GM18498 (cell line): ENCODE data around the gene ACTN1.
"Not testable (repeated sequence)": the region's sequence is repeated elsewhere in the genome, so short reads cannot be mapped to it uniquely, and the experiment has no call there.

Experiments used
- ATAC-seq: cut with Tn5 transposase; IDR thresholded peaks from one replicate; pipeline ENCODE4 v1.9.1; 2021; ENCODE audit warnings: mild to moderate bottlenecking, moderate library complexity; ENCODE audit not compliant: unreplicated experiment

Gene ACTN1

DNA sequence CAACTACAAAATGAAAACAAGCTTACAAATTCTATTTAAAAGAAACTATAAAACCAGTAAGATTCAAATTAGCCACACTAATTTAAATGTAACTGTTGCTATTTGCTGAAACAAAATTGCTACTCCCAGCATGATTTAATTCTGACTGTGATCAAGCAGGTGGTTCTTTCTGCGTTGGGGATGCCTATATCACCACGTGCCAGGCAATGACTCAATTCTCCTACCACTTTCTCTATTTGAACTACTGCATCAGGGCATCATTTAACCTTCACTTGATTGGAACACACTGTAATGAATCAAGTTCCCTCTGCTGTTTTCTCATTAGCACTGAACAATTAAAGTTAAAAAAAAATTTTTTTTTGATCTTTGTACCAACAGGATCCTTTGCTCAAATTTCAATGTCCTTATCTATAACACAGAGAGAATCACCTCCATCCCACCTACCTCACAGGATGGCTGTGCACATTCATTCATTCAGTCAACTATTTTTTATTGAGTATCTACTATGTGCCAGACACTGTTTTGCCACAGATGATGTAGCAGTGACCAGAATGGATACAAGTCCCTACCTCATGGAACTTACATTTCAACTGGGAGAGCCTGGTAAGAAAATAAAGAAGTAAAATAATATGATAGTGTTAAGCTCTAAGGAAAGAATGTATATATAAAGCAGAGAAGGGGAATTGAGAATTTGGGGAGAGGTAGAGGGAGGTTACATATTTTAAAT, 8.0 kb upstream of the ACTN1 start:
- no peak for ATAC-seq

DNA sequence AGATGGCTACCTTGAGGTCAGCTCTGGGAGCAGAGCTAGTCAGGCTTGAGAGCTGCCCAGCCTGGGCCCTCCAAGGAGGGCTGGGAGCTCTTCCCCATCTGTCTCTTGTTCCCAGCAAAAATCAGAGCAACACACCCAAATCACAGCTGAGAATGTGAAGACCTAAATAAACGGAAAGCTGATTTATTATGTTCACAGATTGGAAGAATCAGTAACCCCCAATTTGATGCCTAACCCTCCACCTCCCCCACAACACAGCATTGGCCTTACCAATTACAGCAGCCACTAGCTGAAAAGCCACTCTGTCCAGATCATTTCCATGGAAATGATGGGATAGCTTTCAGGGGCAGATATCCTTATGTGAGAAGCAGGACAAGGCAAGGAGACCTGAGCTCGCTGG, 7.1 kb upstream of the ACTN1 start:
- ATAC-seq: no peak

DNA sequence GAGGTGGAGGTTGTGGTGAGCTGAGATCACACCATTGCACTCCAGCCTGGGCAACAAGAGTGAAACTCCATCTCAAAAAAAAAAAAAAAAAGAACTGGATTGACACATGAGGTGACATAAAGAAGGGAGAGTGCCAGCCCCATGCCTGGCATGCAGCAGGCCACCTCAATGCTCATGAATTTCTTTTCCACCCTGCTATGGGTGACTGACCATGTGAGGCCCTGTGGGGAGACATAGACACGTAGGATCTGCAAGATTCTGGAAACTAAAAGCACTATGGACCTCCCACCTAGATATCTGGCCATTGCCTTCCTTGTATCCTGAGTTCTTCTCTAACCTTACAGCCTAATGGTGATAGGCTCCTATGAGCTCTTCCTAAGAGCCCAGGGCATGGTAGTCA, 5.6 kb upstream of the ACTN1 start:
- ATAC-seq: no peak

DNA sequence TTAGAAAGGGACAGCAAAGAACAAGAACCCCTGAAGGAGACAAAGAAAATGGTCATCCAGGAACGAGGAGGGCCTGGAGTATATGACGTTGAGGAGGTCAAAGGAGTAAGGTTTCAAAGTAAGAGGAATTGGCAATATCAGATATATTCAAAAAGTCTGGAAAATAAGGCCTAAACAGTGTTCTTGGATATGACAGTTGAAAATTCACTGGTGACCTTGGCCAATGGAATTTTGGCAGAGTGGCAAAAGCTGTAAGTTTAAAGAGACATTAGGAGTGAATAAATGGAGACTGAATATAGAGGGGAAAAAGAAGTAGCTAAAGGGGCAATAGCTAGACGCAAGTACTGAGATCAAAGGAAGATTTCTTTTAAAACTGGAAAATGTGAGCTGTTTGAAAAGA, 4.1 kb upstream of the ACTN1 start:
- no peak for ATAC-seq

DNA sequence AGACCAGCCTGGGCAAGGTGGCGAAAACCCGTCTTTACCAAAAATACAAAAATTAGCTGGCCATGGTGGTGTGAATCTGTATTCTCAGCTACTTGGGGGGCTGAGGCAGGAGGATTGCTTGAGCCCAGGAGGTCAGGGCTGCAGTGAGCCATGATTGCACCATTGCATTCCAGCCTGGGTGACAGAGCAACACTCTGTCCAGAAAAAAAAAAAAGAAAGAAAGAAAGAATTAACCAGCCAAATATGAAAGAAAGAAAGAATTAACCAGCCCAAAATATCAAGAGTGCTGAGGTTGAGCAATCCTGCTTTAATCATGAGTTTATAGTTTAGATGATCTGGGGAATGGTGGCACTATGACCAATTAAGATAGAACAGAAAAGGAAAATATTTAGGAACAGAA, 3.5 kb upstream of the ACTN1 start:
- no peak for ATAC-seq

DNA sequence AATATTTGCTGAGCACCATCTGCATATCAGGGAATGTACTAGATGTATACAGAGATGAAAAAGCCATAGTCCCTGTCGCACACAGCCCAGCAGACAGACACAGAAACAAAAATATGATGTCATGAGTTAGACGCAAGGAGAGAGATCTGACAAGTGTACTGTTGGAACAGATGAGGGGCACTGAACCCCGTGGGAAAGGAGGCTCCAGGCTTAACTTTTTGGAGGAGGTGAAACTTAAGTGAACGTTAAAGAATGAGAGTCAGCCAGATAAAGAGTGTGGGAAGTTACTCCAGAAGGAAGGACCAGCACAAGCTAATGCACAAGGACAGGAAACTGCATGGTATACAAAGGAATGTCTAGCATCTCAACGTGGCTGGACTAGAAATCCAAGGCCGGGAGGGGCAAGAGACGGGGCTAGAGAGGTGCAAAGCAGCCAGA, 2.5 kb upstream of the ACTN1 start:
- no peak for ATAC-seq

DNA sequence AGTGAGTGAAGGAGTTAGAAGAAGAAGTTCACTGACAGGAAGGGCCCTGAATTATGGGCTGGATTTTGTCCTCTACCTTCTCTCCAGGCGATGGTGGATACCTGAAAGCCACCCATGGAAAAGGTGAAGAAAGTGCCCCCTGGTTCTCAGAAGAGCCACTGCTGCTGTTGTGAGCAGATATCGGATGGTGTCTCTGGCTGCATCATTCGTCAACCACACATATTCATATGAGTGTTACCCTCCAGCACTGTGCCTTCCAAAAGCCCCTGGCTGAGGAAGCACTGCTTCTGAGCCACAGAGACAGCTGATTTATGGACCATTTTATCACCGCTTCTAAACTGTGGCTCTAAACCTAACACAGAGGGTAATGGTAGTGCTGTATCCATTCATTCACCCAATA, 2.0 kb upstream of the ACTN1 start:
- no peak for ATAC-seq

DNA sequence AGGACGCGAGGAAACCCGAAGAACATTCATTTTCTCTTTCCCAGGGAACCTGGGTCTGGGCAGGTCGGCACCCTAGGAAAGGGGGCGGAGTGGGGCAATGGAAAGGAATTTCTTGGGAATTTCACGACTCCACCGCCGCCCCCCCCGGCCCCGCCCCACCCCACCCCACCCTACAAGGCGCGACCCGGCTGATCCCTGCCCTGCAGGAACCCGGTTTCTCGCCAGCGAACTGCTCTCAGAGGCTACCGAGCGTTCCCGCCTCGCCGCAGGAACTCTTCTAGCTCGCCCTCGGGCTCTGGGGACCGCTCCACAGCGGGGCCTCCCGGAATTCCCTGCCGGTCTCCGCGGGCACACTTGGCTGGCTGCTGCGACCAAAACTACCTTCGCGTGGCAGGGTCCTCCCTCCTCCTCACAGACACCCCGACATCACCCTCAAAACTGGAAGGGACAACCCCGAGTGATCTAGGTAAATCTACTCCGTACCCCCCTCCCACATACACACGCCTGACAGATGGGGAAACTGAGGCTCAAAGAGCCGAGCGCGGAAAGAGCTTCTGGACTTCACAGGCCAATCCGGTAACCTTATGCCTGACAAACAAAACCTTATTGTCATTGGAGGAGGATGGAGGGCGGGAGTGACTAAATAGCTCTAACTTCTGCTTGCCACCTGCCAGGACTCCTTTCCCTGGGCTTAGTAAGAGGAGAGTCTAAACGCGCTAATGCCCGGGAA, 785 bp upstream of the ACTN1 start:
- no peak for ATAC-seq

DNA sequence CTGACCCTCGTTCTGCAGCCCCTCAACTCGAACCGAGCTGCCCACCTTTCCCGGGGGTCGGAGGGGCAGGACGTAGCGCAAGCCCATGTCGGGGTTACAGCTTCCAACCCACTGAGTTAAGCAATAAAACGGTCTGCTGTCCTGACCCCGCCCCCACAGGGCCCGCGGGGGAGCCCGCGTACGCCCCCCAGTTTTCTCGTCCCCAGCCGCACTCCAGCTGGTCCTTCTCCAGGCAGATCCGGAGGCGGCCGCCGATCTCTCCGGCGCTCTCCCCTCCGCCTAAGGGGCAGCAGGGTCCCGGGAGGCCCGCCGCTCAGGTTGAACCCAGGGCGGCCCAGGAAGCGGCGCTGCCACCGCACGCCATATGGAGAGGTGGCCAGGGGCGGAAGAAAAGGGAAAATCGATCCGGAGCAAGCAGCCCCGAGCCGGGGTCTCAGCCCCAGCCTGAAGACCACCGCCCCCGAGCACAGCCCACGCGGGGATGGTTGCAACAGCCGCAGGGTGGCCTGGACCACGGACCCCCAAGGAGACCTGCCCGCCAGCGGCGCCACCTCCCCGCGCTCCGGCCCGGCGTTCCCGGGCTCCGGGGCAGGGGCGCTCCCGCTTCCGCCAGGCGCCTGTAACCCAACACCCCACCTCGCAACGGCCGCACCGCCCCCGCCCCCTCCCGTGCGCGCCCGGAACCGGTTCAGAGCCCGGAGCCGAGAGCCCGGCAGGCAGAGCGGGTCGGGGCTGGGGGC, 760 bp downstream of the ACTN1 start:
- ATAC-seq: no peak

DNA sequence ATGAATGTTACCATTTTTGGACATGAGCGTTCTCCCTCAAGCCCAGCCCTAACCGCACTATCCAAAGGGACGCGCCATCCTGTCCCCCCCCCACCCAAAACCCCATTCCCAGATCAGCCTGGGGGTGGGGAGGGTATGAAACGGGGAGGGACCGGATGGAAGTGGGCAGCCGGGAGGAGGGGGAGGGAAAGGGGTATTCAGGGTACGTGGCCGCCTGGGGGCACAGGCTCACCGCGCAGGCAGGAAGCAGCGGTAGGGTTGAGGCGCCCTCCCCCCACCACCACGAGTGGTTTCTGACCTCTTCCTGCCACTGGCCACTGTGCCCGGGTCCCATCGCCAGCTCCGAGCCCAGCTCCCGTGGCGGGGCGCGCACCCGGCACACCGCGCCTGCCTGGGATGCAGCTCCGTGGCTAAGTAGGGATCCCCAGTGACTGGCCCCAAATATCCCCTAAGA, 1.4 kb downstream of the ACTN1 start:
- no peak for ATAC-seq

DNA sequence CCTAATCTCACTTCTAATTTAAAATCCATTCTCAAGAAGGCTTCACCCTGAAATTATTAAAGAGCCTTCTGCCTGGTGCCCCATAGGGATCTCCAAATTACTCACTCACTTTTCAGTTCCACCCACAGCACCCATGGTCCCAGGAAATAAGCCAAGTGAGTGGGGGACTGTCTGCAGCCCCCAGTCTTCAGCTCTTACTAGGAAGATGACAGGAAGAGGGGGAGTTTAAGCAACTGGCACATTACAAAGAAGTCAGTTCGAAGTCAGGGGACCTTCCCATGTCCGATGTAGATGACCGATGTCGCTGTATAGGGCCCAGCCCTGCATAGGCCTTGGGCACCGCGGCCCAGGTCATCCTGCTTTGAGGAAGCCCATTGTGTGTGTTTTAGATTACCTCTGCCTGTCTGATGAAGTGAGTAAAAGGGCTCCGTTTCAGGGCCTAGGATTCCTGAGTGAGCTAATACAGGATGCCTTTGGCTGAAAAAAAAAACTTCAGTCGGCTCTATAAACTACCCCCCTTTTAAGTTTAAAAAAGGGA, 1.9 kb downstream of the ACTN1 start:
- no peak for ATAC-seq

DNA sequence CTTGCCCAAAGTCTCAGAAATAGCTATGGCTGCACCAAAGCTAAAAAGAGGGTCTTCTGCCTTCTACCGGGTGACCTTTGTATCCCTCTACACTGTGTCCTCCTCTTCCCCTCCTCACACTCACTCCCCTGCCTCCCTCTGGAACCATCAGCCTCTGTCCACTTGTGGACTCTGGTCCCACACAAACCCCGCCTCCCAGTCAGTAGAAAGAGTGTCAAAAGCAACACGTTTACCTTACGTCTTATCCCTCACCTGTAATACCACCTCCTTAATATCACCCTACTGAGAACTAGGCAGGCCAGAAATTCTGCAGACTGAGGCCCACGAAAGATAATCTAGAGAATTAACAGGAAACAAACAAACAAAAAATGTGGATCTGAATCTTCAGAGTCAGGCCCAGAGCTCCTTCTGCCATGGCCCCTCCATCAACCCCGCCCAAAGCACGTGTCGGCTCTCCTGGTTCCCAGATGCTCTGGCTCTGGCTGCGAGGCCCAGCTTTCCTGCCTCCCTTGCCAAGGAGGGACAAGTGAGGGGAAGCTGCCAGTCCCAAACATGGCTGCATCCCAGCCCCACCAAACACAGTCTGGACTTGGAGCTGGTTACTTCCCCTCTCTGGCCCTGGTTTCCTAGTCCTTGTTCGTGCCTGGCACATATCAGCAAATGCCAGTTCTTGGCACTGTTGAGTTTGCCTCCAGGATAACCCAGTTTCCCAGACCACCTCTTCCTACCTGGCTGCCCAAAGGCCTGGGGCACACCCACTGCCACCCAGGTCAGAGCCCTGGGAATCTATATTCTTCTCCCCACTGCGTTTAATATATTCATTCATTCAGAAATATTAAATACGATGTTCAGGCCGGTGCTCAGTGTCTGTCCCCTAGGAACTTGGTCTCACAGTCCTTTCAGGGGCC, 2.7 kb downstream of the ACTN1 start:
- no peak for ATAC-seq

DNA sequence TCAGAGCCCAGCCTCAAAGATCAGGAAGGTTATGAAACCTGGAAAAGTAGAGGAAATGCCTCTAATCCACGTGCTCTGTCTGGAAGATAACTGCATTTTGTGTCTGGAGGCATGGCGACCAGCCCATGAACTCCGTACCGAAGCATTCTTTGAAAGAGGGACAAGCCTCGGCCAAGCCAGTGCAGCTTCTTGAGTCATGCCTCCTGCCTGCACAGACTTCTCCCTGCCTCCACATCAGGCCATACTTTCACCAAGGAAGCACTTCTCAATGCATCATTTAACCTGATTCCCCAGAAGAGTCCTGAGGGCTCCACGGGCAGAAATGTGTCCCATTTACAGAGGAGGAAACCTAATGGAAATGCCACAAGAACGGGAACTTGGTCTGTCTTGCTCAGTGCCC, 3.4 kb downstream of the ACTN1 start:
- ATAC-seq: no peak

DNA sequence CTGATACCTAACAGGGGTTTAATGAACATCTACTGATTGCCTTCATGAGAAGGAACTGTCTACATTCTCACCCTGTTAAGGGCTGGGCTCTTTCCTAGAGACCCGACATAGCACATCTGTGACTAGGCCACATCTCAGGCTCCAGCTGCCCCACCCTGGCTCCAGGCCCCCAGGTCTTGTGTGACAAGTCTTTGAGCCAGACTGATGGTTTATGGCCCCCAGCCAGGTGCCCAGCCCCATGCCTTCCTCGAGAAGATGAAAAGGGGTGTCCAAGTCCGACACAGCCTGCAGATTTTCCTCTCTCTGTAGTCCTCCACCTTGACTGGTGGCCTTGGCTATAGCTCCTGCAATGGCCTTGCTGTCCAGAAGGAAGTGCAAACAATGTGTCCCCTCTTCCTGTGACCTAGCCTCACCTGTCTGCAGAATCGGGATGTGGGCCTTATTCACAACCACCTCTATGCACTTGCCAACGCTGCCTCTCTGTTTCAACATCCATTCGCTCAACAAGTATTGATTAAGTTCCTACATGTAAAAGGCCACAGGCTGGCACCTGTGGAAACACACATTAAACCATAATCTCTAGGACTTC, 4.2 kb downstream of the ACTN1 start:
- no peak for ATAC-seq

DNA sequence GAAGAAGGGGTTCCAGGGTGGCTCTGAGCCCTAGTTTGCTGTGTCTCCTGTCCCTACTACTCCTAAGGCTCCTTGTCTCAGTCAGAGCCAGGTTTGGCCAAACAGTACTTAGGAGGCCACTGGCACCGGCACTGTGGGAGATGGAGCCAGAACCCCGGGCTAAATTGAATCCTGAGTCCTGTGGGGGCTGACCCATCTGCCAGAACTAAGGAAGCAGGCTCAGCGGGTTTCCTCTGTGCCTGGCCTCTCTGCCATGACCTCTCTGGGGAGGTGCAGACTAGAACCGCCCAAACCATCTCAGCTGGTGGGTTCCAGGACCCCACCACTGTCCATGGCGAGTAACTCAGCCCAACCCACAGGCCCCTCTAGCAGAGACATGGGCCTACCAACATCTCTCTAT, 5.5 kb downstream of the ACTN1 start:
- no peak for ATAC-seq

DNA sequence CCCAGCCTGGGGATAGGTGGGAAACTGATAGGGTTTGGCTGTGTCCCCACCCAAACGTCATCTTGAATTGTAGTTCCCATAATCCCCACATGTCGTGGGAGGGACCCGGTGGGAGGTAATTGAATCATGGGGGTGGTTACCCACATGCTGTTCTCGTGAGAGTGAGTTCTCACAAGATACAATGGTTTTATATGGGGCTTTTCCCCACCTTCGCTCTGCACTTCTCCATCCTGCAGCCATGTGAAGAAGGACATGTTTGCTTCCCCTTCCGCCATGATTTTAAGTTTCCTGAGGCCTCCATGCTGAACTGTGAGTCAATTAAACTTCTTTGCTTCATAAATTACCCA, 5.9 kb downstream of the ACTN1 start:
- ATAC-seq: not testable (repeated sequence)

DNA sequence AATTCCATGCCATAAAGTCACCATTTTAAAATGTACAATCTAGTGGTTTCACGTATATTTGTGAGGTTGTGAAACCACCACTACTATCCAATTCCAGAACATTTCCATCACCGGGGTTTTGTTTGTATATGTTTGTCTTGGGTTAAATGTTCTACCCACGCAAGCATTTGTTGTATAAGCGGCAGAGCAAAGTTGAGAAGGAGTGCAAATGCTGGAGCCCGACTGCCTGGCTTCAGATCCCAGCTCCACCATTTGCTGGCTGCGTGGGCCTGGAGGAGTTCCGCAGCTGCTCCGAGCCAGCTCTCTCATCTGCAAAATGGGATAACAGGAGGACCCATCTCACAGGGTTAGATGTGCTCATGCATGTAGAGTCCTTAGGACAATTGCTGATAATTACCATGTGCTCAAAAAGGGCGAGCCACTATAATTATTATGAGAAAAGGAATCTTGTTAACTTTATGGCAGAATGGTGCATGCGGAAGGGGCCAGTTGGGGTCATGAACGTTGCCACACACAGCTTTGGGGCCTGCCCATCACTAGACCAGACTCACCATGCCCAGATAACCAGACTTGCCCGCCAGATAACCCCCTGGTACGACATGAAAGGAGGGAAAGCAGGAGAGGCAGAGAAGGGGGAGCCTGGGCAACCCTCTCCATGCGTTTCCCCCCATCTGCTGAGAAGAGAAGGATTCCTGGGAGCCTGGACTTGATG, 6.4 kb downstream of the ACTN1 start:
- ATAC-seq: no peak

DNA sequence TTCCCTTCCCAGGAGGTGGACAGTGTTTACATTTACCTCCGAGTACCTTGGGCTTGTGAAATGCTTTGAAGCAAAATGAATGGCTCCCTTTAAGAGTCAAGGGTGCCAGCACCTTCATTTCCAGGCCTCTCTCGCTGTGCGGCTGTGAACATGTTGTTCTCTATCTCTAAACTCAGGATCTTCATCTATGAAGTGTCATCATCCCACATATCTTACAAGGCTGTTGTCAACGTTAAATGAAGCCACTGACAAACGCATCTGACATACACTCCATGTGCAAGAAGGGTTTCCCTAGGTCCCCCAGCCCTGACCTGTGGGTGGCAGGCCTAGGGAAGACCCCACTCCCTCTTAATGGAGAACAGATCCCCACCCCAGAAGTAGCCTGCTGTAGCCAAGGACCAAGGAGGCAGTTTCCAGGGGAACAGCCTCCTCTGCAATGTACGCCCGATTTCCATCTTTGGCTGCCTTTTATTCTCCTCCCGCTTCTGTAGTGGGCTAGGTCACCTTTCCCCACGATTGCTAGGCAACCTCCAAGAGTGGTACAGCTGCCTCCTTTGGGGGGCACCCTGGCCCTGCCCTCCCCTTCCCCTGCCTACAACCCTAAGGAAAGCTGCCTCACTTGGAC, 7.6 kb downstream of the ACTN1 start:
- no peak for ATAC-seq

DNA sequence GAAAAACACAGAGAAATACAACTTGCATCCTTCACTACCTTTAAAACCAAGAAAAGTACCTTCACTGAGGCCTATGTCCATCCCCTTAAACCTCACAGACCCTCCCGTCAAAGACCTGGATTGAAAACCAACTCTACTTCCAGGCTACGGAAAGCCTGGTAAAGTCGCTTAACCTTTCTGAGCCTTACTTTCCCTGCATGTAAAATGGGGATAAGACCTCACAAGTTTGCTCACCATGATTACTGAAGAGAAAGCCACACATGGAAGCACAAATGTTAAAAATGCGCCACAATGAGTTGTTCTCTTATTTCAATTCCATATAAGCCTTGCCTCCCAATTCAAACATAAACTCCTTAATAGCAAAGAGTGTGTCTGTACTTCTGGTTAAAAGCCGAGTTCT, 8.4 kb downstream of the ACTN1 start:
- ATAC-seq: no peak
